Fibroblast of skin of scalp (primary cell): ENCODE data around the gene PGPEP1. TPM values are rescaled to one million over a fixed set of nuclear protein-coding genes. Genes with fewer than 3 reads are reported as not detected.

ENCODE experiments used
- DNase-seq: peaks from one replicate; pipeline ENCODE4 v3.0.0-alpha.2; 2013
- polyA plus RNA-seq, 2 experiments: library from polyadenylated mRNA; unstranded; fragments of 120-200 nt; gene quantifications; one replicate each; pipeline ENCODE4 v1.2.1, GENCODE V29; 2013; ENCODE audit not compliant: insufficient read length in 2 of 2

Gene PGPEP1, protein sequence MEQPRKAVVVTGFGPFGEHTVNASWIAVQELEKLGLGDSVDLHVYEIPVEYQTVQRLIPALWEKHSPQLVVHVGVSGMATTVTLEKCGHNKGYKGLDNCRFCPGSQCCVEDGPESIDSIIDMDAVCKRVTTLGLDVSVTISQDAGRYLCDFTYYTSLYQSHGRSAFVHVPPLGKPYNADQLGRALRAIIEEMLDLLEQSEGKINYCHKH
- 7.5 TPM for polyA plus RNA-seq (2013, experiment 1 of 2; ENCODE audit: insufficient read length)
- 8.7 TPM for polyA plus RNA-seq (2013, experiment 2 of 2; ENCODE audit: insufficient read length)

GRCh38 chr19:18340190-18340989, at the start of gene PGPEP1:
TSS of gene PGPEP1 (plus strand) at chr19:18340598. CDS start at chr19:18340682, 84 bp downstream.
- DNase-seq, result peak; percentile 54

- no peak for DNase-seq
These were observed 49.3 kb upstream of the PGPEP1 start for GRCh38 chr19:18291019-18291524.

DNA sequence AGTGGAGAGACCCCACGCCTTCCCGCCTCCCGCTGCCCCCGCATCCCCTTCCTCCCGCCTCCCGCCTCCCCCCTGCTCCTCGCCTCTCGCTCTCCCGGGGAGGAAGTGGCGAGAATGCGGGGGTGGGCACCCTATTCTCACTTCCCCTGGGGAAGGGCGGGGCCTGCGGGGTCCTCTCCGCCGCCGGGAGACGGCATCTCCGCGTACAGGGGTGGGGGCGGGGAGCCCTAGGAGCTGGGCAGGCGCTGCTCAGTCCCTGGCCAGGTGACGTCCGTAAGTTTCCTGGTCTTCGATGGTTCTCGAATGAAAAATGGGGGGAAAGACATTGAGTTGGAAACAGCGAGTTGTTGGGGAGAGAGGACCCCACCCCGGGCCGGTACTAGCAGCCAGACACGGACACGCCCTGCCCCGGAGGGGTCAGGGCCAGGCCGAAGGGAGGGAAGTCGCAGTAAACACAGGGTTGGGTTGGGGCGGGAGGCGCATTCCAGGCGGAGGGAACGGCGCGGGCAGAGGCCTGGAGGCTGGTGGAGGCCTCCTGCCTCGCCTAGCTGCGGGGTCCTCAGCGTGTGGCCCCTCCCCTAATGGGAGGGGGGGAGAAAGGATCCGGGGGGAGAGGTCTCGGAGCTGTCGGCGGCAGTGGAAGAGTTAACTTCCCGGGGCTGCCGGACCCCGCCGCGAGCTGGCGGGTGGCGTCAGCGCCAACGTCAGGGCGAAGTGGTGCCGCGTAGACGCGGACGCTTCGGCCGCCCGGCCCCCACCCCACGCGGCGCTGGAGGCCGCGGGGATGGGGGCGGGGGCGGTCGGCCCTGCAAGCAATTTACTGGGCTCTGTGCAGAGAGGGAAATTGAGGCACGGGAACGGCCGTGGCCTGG, 48.6 kb upstream of the PGPEP1 start:
- DNase-seq, result peak; percentile 79

DNA sequence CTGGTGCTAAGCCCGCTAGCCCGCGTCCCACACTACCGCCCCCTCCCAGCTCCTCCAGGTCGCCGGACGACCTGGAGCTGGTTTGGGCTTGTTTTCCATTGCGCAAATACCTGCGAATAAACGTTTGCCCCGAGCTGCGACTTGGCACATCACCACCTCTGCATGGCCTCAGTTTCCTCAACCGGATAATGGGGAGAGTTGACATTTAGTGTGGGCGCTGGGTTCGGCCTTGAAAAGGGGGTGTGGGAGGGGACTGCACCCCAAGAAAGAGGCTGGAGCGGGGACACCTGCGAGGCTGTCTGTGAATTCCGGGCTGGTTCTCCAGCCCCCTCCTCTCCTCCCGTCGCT, 48.0 kb upstream of the PGPEP1 start:
- DNase-seq, result no peak

- DNase-seq, result peak; percentile 86
These were observed 47.4 kb upstream of the PGPEP1 start for GRCh38 chr19:18292810-18293641.

DNA sequence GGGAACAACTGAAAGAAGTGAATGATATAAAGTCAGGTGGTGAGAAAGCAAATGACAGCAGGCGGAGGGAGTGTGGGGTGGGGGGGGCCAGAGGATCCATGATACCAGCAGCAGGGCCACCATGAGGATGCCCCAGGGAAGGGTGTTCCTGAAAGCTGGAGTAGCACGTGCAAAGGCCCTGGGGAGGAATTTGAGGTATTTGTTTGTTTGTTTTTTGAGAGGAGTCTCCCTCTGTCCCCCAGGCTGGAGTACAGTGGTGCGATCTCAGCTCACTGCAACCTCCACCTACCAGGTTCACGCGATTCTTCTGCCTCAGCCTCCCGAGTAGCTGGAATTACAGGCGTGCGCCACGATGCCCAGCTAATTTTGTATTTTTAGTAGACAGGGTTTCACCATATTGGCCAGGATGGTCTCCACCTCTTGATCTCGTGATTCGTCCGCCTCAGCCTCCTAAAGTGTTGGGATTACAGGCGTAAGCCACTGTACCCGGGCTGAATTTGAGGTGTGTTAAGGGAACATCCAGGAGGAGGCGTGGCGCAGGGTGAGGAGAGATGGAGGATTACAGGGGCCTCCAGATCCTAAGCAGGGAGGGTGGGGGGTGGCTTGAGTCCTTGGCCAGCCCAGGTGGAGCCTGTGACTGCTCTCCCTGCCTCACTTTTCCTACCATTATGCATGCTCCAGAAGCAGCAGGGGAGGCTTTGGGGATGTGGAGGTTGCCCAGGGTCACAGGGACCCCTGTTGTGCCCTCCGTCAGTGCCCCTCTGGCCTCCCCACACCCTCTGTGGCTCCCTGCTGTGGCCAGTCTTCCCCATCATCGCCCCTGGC, 46.5 kb upstream of the PGPEP1 start:
- no peak for DNase-seq

DNA sequence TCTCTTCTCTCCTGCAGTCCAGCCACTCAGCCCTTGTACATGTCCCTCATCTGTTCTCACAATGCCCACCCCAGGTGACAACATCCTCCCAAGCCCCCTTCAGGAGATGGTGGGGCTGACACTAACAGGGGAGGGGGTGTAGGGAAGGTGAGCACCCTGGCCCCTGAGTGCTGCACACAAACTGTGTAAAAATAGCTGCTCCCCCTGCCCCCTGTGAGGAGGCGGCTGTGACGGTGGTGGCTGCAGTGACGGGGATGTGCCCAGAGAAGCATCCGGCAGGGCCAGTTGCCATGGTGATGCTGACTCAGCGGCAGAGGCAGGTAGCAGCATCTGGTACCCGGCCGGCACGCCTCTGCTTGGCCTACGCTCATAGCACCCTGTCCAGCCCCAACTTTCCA, 45.9 kb upstream of the PGPEP1 start:
- no peak for DNase-seq

GRCh38 chr19:18295034-18295451, 45.4 kb upstream of the PGPEP1 start:
- DNase-seq, result no peak

DNA sequence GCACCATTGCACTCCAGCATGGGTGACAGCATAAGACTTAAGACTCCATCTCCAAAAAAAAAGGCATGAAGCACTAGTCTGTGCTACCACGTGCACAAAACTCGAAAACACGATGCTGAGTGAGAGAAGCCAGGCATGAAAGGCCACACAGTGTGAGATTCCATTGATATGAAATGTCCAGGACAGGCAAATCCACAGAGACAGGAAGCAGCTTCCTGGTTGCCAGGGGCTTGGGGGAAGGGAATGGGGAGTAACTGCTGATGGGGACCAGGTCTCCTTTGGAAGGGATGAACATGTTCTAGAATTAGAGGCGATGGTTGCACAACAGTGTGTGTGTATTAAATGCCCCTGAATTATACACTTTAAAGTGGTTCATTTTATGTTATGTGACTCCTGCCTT, 43.1 kb upstream of the PGPEP1 start:
- peak; percentile 60 for DNase-seq

DNA sequence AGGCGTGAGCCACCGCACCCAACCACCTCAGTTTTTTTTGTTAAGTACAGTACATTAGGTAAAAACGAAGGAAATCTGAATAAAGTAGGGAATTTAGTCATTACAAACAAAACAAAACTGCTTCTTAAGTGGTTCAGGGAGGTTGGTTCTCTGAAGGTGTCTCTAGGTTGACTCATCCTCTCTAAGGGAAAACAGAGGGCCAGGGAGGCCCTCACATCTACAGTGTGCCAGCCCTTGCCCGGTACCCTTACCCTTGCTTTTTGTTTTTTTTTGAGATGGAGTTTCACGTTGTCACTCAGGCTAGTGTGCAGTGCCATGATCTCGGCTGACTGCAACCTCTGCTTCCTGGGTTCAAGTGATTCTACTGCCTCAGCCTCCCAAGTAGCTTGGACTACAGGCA, 41.8 kb upstream of the PGPEP1 start:
- DNase-seq, result no peak

- DNase-seq, result no peak
These were observed 40.7 kb upstream of the PGPEP1 start for GRCh38 chr19:18299654-18300053.

GRCh38 chr19:18300930-18301717, 39.3 kb upstream of the PGPEP1 start:
- DNase-seq, result peak; percentile 62

GRCh38 chr19:18301718-18302111, 38.7 kb upstream of the PGPEP1 start:
- DNase-seq, result no peak

- DNase-seq, result no peak
These were observed 36.3 kb upstream of the PGPEP1 start for GRCh38 chr19:18304208-18304457.

GRCh38 chr19:18304458-18305310, 35.7 kb upstream of the PGPEP1 start:
- DNase-seq, result peak; percentile 87

DNA sequence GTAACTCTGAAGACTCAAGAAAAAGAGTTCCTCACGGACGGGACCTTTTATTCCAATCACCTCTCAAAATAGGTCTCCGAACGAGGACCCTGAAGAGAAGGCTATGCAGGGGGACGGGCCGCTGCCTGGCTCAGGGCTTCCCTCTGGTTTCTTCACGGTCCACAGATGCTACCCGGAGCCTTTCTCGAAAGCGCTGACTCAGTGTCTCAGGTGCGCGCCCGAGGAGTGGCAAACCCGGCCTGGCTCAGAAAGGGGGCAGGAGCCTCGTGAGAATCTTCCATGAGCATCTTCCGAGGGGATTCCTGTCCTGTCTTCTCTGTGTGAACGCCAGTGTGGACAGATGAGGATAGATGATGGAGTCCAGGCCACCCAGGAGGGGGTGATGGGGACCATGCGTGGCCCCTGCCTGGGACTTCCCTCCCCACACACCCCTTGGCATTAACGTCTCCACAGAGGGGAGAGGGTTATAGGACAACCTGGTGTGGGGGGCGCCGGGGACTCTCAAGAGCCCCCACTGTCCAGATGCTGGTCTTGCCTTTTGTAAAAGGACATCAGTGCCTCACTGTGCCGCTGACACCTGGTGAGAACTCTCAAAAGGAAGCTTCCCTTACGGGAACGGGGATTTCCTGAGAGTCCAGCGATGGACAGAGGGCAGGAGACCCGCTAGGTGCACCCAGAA, 34.0 kb upstream of the PGPEP1 start:
- DNase-seq, result no peak

DNA sequence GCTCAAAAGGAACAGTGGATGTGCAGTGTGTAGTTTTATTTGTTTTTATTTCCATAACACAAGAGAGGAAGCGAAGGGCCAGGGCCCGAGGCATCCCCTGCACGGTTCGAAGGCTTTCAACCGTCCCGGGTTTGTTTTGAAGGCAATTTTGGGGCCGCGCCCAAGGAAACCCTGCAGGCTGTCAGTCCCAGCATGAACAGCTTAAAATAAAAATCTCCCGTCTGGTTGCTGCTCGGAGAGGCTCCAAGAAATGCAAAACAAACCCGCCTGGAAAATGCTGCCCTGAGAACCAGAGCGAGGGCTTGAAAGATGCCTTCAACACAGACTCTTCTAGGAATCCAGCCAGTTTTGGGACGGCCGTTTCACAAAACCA, 33.5 kb upstream of the PGPEP1 start:
- DNase-seq, result no peak

GRCh38 chr19:18307271-18307681, 33.1 kb upstream of the PGPEP1 start:
- no peak for DNase-seq
